Adrenal gland (tissue), 12 donors: ENCODE data around the gene EFCC1. TPM values are rescaled to one million over a fixed set of nuclear protein-coding genes. Genes with fewer than 3 reads are reported as not detected.

Experiments
- DNase-seq, 7 donors: peaks; one replicate each; pipeline ENCODE4 v3.0.0-alpha.2; 2019 to 2020
- H3K27ac ChIP-seq, 5 donors: fragments of 200-600 bp; sonication (generic) in 4 of 5; 1 replicate in 3 of 5; 2 replicates in 2 of 5; pipeline versions ENCODE4 v1.5.1 to v1.8.0; 2016 to 2020; ENCODE audit warnings: mild to moderate bottlenecking in 1 of 5
- H3K27me3 ChIP-seq: fragments of 200-600 bp; 2 replicates; pipeline ENCODE4 v1.8.0; 2021
- H3K36me3 ChIP-seq, 2 donors: fragments of 200-600 bp; replicated peaks in 1 of 2; 1 replicate in 1 of 2; 2 replicates in 1 of 2; pipeline versions ENCODE4 v1.5.1 to v1.8.0; 2018 to 2022
- H3K4me1 ChIP-seq, 2 donors: fragments of 200-600 bp; replicated peaks in 1 of 2; 1 replicate in 1 of 2; 2 replicates in 1 of 2; pipeline versions ENCODE4 v1.5.1 to v1.8.0; 2018 to 2021
- H3K4me3 ChIP-seq, 4 donors: fragments of 200-600 bp; sonication (generic) in 3 of 4; one replicate each; pipeline ENCODE4 v1.5.1; 2016 to 2018
- H3K9me3 ChIP-seq, 3 donors: fragments of 200-600 bp; sonication (generic) in 1 of 3; replicated peaks in 1 of 3; 1 replicate in 2 of 3; 2 replicates in 1 of 3; pipeline versions ENCODE4 v1.5.1 to v1.8.0; 2016 to 2021
- POLR2A ChIP-seq, 2 donors: fragments of 450-650 bp; IDR thresholded peaks; one replicate each; pipeline ENCODE4 v1.6.1; 2017; ENCODE audit warnings: antibody characterized with exemption in 2 of 2, mild to moderate bottlenecking in 2 of 2, moderate library complexity in 1 of 2
- WGBS, 4 donors: extraction: QIAGEN DNeasy Blood & Tissue Kit in 2 of 4; methylation state at CpG; one replicate each; pipeline versions ENCODE4 v1.1.5 to v1.1.7; 2013 to 2017; 5-methylcytosine and 5-hydroxymethylcytosine counted together
- intact Hi-C, 2 donors: fragments of 100-400 bp; cut with DNase I; formaldehyde crosslinking; loops; one replicate each; pipeline versions ENCODE4 v1.14.1 to v1.15.0; 2022 to 2023
- polyA plus RNA-seq, 3 donors: library from polyadenylated mRNA; stranded (reverse); fragments of 200-250 nt in 2 of 3; fragments of 350-450 nt in 1 of 3; fragmentation: Illumina TruSeq in 1 of 3; extraction: RNeasy Lipid Tissue Mini Kit (QIAGEN cat#74804) in 1 of 3; gene quantifications; one replicate each; pipeline ENCODE4 v1.2.3, GENCODE V29; 2013 to 2014
- total RNA-seq, 9 donors: library from RNA; depleted of rRNA in 4 of 9; stranded (reverse); fragments of >200 nt in 4 of 9; fragments of 120-200 nt in 1 of 9; fragmentation: NEBNext Ultra II Directional in 1 of 9; extraction: Animal tissue kit (Norgen Biotek cat#: 25700) in 1 of 9; gene quantifications; one replicate each; pipeline versions ENCODE4 v1.1.0 to v1.2.4, GENCODE V29; 2013 to 2023
- TF ChIP-seq, protein P1 (sequence below), 6 experiments: fragments of 450-650 bp in 4 of 6; fragments of 200-600 bp in 2 of 6; sonication (generic) in 1 of 6; IDR thresholded peaks; 1 replicate in 5 of 6; 2 replicates in 1 of 6; pipeline versions ENCODE4 v1.5.1 to v1.8.0; 2016 to 2021; ENCODE audit warnings: antibody characterized with exemption in 6 of 6, mild to moderate bottlenecking in 2 of 6, moderate library complexity in 1 of 6
- donor health status: healthy with polysubstance abuse.
- donor health status: Bipolar disorder and iron deficiency.
- donor health status: DM: yes; HTN: yes; CAD: no.
- donor health status: DM: no; HTN: no; CAD: no.
- donor health status: DM: no; HTN: no; CAD: no.
- donor health status: DM: yes; HTN: yes; CAD: no.

Gene EFCC1
- total and polyA plus RNA-seq, 12 donors: 0.46 to 6.0 (median 1.8) TPM

GRCh38 chr3:129038121-129038855 is 37.2 kb downstream of the EFCC1 start:
- WGBS, 4 donors: 69 to 80% (median 75%) methylated on average over 7 to 10 of the region's 10 CpGs
- TF ChIP-seq, protein P1, sequence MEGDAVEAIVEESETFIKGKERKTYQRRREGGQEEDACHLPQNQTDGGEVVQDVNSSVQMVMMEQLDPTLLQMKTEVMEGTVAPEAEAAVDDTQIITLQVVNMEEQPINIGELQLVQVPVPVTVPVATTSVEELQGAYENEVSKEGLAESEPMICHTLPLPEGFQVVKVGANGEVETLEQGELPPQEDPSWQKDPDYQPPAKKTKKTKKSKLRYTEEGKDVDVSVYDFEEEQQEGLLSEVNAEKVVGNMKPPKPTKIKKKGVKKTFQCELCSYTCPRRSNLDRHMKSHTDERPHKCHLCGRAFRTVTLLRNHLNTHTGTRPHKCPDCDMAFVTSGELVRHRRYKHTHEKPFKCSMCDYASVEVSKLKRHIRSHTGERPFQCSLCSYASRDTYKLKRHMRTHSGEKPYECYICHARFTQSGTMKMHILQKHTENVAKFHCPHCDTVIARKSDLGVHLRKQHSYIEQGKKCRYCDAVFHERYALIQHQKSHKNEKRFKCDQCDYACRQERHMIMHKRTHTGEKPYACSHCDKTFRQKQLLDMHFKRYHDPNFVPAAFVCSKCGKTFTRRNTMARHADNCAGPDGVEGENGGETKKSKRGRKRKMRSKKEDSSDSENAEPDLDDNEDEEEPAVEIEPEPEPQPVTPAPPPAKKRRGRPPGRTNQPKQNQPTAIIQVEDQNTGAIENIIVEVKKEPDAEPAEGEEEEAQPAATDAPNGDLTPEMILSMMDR (IDR thresholded peaks at IDR 0.05): no peak
- TF ChIP-seq POLR2A (IDR thresholded peaks at IDR 0.05): no peak
- H3K4me1 ChIP-seq: no peaks in the 10 kb centered on the region
- intact Hi-C loops: no loop called here
- no peak overlapping the region for H3K27ac ChIP-seq
- peaks cover 2% of the 10 kb centered on the region for H3K27me3 ChIP-seq
- no peak overlapping the region for H3K4me3 ChIP-seq
- H3K36me3 ChIP-seq: no peaks in the 10 kb centered on the region
- no peaks in the 10 kb centered on the region for H3K9me3 ChIP-seq
- DNase-seq: no peak

DNA sequence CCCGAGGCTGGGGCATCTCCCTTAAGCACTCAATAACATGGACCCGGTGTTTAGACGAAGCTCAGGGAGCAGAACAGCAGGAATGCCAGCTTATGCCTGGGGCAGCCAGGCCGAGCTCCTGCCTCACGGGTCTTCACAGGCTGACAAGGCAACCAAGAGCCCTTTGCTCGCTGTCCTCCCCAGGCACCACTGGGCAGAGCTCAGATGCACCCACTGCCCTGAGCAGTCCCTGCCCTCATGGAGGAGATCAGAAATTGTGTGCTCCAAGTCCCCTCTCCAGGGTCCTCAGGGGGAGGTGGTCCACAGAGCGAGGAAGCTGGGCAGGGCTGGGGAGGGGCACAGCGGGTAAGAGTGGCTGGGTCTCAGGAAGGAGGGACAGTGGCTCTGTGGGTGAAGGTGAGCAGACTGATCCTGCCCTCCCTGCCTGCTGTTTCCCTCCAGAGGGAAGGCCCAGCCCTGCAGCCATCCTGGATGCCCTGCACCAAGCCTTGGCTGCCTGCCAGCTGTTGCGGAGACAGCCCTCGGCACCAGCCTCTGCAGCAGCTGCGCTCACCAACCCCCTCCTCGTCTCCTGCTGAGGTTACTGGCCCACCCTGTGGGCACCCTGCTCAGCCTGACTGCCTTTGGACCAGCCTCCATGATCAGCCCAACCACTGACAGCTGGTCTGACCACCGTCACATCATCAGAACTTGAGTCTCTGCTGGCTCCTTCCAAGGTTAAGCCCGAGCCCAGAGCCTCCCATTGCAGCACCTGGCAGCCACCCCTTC is 38.4 kb downstream of the EFCC1 start:
- TF ChIP-seq, protein P1 (IDR thresholded peaks at IDR 0.05): no peak
- TF ChIP-seq POLR2A (IDR thresholded peaks at IDR 0.05): no peak
- WGBS, 4 donors: 53 to 76% (median 62%) methylated on average over 3 to 14 of the region's 14 CpGs
- DNase-seq: peak in 5 of 7 donors; percentile 36 to 64 (median 56)
- Histone ChIP-seq H3K9me3 (no peaks in the 10 kb centered on the region), H3K4me1 (no peaks in the 10 kb centered on the region), H3K4me3 (no peak overlapping the region), H3K27me3 (peaks cover 3% of the 10 kb centered on the region), H3K36me3 (no peaks in the 10 kb centered on the region), H3K27ac (no peak overlapping the region)
- intact Hi-C loops: no loop called here

- intact Hi-C loops: no loop called here
- no peak for DNase-seq
- Histone ChIP-seq H3K4me1 (no peaks in the 10 kb centered on the region), H3K36me3 (no peaks in the 10 kb centered on the region), H3K27me3 (peaks cover 3% of the 10 kb centered on the region), H3K4me3 (no peak overlapping the region), H3K9me3 (no peaks in the 10 kb centered on the region), H3K27ac (no peak overlapping the region)
- TF ChIP-seq POLR2A (IDR thresholded peaks at IDR 0.05): no peak
- TF ChIP-seq, protein P1 (IDR thresholded peaks at IDR 0.05): no peak
- WGBS, 4 donors: 57 to 71% (median 64%) methylated on average over 3 of the region's 3 CpGs
Observed at GRCh38 chr3:129040039-129040336, 38.9 kb downstream of the EFCC1 start.

DNA sequence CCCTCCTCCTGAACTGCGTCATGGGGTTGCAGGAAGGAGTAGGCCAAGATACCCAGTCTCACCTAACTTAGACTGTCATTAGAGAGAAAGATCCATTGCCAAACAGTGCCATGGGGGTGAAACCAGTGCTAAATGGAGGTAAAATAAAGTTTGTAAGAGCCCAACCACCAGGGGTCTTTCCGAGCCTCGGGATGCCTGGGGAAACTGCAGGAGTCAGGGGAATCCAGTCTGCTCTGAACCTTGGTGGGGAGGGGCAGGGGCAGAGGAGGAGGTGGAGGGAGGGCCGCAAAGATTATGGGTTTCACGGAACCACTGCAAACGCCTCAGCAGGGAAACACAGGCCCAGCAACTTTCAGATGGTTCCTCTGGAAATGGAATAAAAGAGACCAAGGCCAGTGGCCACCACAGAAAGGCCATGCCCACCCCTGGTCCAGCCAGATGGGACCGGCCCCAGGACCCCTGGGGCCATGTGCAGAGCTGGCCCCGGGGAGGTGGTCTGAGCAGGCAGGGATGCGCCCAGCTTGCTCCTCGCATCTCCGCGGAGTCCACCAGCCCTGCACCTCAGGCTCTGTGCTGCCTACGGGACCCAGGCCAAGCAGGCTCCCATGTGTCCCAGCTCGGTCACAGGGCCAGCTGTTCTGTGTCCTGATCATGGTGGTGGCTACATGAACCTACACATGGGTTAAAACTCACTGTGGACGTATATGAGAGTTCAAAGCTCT is 39.6 kb downstream of the EFCC1 start:
- intact Hi-C loops: no loop called here
- TF ChIP-seq POLR2A (IDR thresholded peaks at IDR 0.05): no peak
- TF ChIP-seq, protein P1 (IDR thresholded peaks at IDR 0.05): no peak
- Histone ChIP-seq H3K27me3 (peaks cover 6% of the 10 kb centered on the region), H3K4me1 (peaks cover 0 to 2% of the 10 kb centered on the region in 2 donors), H3K4me3 (no peak overlapping the region), H3K36me3 (no peaks in the 10 kb centered on the region), H3K9me3 (no peaks in the 10 kb centered on the region), H3K27ac (no peak overlapping the region)
- WGBS, 4 donors: 81 to 90% (median 86%) methylated on average over 7 to 15 of the region's 15 CpGs
- no peak for DNase-seq
